Transverse colon (tissue), 4 donors: ENCODE measurements around the gene ATG9B.

Experiments used
- CTCF ChIP-seq, 5 experiments: fragments of 200-600 bp in 3 of 5; fragments of 450-650 bp in 2 of 5; sonication (generic) in 3 of 5; IDR thresholded peaks; 1 replicate in 2 of 5; 2 replicates in 3 of 5; pipeline ENCODE4 v1.5.1; 2016 to 2017; ENCODE audit warnings: antibody characterized with exemption in 5 of 5, inconsistent platforms in 3 of 5, mild to moderate bottlenecking in 2 of 5, moderate library complexity in 1 of 5
- POLR2A ChIP-seq: fragments of 450-650 bp; IDR thresholded peaks from one replicate; pipeline ENCODE4 v1.6.1; 2016; ENCODE audit warnings: antibody characterized with exemption, mild to moderate bottlenecking, moderate library complexity
- POLR2AphosphoS5 ChIP-seq, 3 donors: sonication (generic); formaldehyde crosslinking; IDR thresholded peaks; one replicate each; pipeline ENCODE4 v1.6.1; 2016; ENCODE audit warnings: antibody characterized with exemption in 3 of 3

- TF ChIP-seq CTCF (IDR thresholded peaks at IDR 0.05), result no peak
- no peak for TF ChIP-seq POLR2AphosphoS5 (IDR thresholded peaks at IDR 0.05)
- TF ChIP-seq POLR2A, result no peak
Measured at GRCh38 chr7:151017370-151017952, 6.8 kb downstream of the ATG9B start.
